ENCODE measurements around the gene CACNB2.
"Not testable (repeated sequence)": the region's sequence is repeated elsewhere in the genome, so short reads cannot be mapped to it uniquely, and the experiment has no call there.

The CACNB2 gene

GRCh38 chr10:18439601-18440000 lies 299.4 kb downstream of the CACNB2 start:
- ChIA-PET CTCF (no interaction called here), POLR2A (no interaction called here)
- TF ChIP-seq L3MBTL2 (conservative IDR thresholded peaks at IDR 0.05) (no peak), ARNT (IDR thresholded peaks at IDR 0.05) (no peak)
- no peak for DNase-seq (ENCODE audit: extremely low spot score)

GRCh38 chr10:18445635-18446034 lies 305.4 kb downstream of the CACNB2 start:
- CTCF ChIA-PET; DNase-seq (ENCODE audit: extremely low spot score); POLR2A ChIA-PET: not testable (repeated sequence)

GRCh38 chr10:18446205-18446604 lies 306.0 kb downstream of the CACNB2 start:
- CTCF ChIA-PET: no interaction called here

GRCh38 chr10:18449611-18450026 lies 309.4 kb downstream of the CACNB2 start:
- CTCF ChIA-PET: no interaction called here
- TF ChIP-seq FOXM1 (IDR thresholded peaks at IDR 0.05; ENCODE audit: borderline replicate concordance): no peak
- TF ChIP-seq HDGF (IDR thresholded peaks at IDR 0.05; ENCODE audit: borderline replicate concordance): no peak
- TF ChIP-seq FOXK2 (IDR thresholded peaks at IDR 0.05): no peak
- TF ChIP-seq PKNOX1 (IDR thresholded peaks at IDR 0.05): no peak
- no peak for TF ChIP-seq SP1 (IDR thresholded peaks at IDR 0.05)
- TF ChIP-seq ZNF384 (IDR thresholded peaks at IDR 0.05): no peak
- TF ChIP-seq FOXA1 (IDR thresholded peaks at IDR 0.05): no peak
- no peak for TF ChIP-seq NFRKB (IDR thresholded peaks at IDR 0.05)
- TF ChIP-seq ELF4 (IDR thresholded peaks at IDR 0.05): no peak
- TF ChIP-seq TARDBP (IDR thresholded peaks at IDR 0.05): no peak
- TF ChIP-seq LEF1 (IDR thresholded peaks at IDR 0.05; ENCODE audit: borderline replicate concordance): no peak
- TF ChIP-seq SUZ12 (IDR thresholded peaks at IDR 0.05): no peak
- DNase-seq (ENCODE audit: extremely low spot score): no peak
- POLR2A ChIA-PET: no interaction called here

More at GRCh38 chr10:18446205-18446604, 306.0 kb downstream of the CACNB2 start:
- POLR2A ChIA-PET: no interaction called here
- no peak for DNase-seq (ENCODE audit: extremely low spot score)
- TF ChIP-seq NFRKB (IDR thresholded peaks at IDR 0.05) (no peak), FOXK2 (IDR thresholded peaks at IDR 0.05) (no peak), ARNT (IDR thresholded peaks at IDR 0.05) (no peak), LEF1 (IDR thresholded peaks at IDR 0.05; ENCODE audit: borderline replicate concordance) (no peak), FOXA1 (IDR thresholded peaks at IDR 0.05) (no peak), CTBP1 (IDR thresholded peaks at IDR 0.05; ENCODE audit: borderline replicate concordance) (no peak), SUZ12 (IDR thresholded peaks at IDR 0.05) (no peak), BHLHE40 (IDR thresholded peaks at IDR 0.05; ENCODE audit: borderline replicate concordance) (no peak), SP1 (IDR thresholded peaks at IDR 0.05) (no peak), PKNOX1 (IDR thresholded peaks at IDR 0.05) (no peak), TARDBP (IDR thresholded peaks at IDR 0.05) (no peak), L3MBTL2 (conservative IDR thresholded peaks at IDR 0.05) (no peak), ZNF384 (IDR thresholded peaks at IDR 0.05) (no peak), FOXM1 (IDR thresholded peaks at IDR 0.05; ENCODE audit: borderline replicate concordance) (no peak), ELF4 (IDR thresholded peaks at IDR 0.05) (no peak), HDGF (IDR thresholded peaks at IDR 0.05; ENCODE audit: borderline replicate concordance) (no peak)

- DNase-seq (ENCODE audit: extremely low spot score): no peak
- POLR2A ChIA-PET: no interaction called here
- no peak for TF ChIP-seq FOXK2 (IDR thresholded peaks at IDR 0.05)
- CTCF ChIA-PET: no interaction called here
Observed at GRCh38 chr10:18450298-18450697, 310.1 kb downstream of the CACNB2 start.

- ChIA-PET POLR2A (no interaction called here), CTCF (no interaction called here)
- TF ChIP-seq FOXA1 (IDR thresholded peaks at IDR 0.05): no peak
- no peak for TF ChIP-seq TARDBP (IDR thresholded peaks at IDR 0.05)
- TF ChIP-seq FOXK2 (IDR thresholded peaks at IDR 0.05): no peak
- TF ChIP-seq ELF4 (IDR thresholded peaks at IDR 0.05): no peak
- no peak for TF ChIP-seq CTBP1 (IDR thresholded peaks at IDR 0.05; ENCODE audit: borderline replicate concordance)
- TF ChIP-seq HDGF (IDR thresholded peaks at IDR 0.05; ENCODE audit: borderline replicate concordance): no peak
- TF ChIP-seq FOXM1 (IDR thresholded peaks at IDR 0.05; ENCODE audit: borderline replicate concordance): no peak
- TF ChIP-seq L3MBTL2 (conservative IDR thresholded peaks at IDR 0.05): no peak
- no peak for TF ChIP-seq ARNT (IDR thresholded peaks at IDR 0.05)
- no peak for TF ChIP-seq BHLHE40 (IDR thresholded peaks at IDR 0.05; ENCODE audit: borderline replicate concordance)
- TF ChIP-seq SP1 (IDR thresholded peaks at IDR 0.05): no peak
- no peak for TF ChIP-seq SUZ12 (IDR thresholded peaks at IDR 0.05)
- TF ChIP-seq PKNOX1 (IDR thresholded peaks at IDR 0.05): no peak
- DNase-seq (ENCODE audit: extremely low spot score): no peak
Observed at GRCh38 chr10:18455086-18455884, 315.1 kb downstream of the CACNB2 start.

GRCh38 chr10:18456984-18457383 lies 316.8 kb downstream of the CACNB2 start:
- no peak for DNase-seq (ENCODE audit: extremely low spot score)
- ChIA-PET CTCF (no interaction called here), POLR2A (no interaction called here)
- no peak for TF ChIP-seq FOXM1 (IDR thresholded peaks at IDR 0.05; ENCODE audit: borderline replicate concordance)
- no peak for TF ChIP-seq FOXK2 (IDR thresholded peaks at IDR 0.05)
- no peak for TF ChIP-seq LEF1 (IDR thresholded peaks at IDR 0.05; ENCODE audit: borderline replicate concordance)
- TF ChIP-seq TARDBP (IDR thresholded peaks at IDR 0.05): no peak
- no peak for TF ChIP-seq SP1 (IDR thresholded peaks at IDR 0.05)
- TF ChIP-seq SUZ12 (IDR thresholded peaks at IDR 0.05): no peak
- no peak for TF ChIP-seq HDGF (IDR thresholded peaks at IDR 0.05; ENCODE audit: borderline replicate concordance)
- TF ChIP-seq L3MBTL2 (conservative IDR thresholded peaks at IDR 0.05): no peak
- TF ChIP-seq ARNT (IDR thresholded peaks at IDR 0.05): no peak
- TF ChIP-seq BHLHE40 (IDR thresholded peaks at IDR 0.05; ENCODE audit: borderline replicate concordance): no peak
- TF ChIP-seq PKNOX1 (IDR thresholded peaks at IDR 0.05): no peak
